GM19455 (cell line): ENCODE results near the gene CCDC34.

ENCODE experiments used
- ATAC-seq: cut with Tn5 transposase; IDR thresholded peaks from one replicate; pipeline ENCODE4 v1.9.1; 2021; ENCODE audit not compliant: unreplicated experiment

Gene CCDC34

DNA sequence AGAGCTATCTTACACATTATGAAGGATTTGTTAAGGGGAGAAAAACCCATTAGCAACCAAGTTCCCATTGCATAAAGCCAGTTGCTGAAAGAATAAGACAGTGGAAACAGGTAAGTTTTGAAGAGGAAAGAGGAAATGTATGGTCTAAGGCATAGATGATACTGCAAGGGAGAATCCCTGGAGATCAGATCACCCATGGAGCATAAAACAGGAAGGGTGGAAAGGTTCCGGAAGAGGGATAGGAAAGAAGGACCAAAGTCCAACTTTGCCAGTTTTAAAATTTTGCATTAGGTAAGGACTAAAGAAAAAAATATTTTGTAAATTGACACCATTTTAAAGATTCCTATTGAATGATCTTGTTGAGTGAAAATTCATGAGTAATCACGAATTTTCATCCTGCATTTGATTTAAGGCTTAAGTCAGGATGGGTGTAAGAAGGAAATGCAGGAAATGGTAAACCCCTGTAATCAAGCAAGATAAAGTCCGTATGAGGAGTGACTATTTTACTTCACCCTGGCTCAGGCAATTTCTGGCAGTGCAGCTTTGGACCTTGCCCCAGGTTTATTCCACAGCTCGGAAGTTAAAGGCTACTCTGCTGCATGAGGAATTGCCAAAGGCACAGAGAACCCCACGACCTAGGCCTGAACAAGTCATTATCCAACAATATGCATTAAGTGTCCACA, 70.9 kb downstream of the CCDC34 start:
- ATAC-seq, result no peak

DNA sequence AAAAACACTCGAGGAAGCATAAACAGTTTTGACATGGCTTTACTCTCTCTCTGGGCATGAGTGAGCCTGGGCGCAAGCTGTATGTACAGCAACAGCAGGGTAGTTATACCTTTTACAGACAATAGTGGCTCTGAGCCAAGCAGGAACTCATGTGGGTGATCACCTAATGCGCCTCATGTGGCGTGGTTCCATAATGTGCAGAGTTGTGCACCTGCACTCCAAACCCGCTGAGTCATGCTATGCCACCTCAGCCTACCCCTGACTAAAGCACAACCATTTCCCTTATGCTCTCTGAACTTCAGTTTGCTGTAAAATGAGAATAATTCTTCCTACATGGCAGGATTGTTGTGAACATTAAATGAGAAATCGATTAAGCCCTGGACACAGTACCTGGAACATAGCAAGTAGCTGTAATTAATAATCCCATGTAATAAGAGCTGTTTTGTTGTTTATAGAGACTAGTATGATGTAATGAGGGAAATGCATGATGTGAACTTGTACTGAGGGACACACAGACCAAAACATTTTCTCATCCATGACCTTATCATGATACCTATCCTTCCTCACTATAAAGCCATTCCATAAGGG, 71.6 kb downstream of the CCDC34 start:
- no peak for ATAC-seq

DNA sequence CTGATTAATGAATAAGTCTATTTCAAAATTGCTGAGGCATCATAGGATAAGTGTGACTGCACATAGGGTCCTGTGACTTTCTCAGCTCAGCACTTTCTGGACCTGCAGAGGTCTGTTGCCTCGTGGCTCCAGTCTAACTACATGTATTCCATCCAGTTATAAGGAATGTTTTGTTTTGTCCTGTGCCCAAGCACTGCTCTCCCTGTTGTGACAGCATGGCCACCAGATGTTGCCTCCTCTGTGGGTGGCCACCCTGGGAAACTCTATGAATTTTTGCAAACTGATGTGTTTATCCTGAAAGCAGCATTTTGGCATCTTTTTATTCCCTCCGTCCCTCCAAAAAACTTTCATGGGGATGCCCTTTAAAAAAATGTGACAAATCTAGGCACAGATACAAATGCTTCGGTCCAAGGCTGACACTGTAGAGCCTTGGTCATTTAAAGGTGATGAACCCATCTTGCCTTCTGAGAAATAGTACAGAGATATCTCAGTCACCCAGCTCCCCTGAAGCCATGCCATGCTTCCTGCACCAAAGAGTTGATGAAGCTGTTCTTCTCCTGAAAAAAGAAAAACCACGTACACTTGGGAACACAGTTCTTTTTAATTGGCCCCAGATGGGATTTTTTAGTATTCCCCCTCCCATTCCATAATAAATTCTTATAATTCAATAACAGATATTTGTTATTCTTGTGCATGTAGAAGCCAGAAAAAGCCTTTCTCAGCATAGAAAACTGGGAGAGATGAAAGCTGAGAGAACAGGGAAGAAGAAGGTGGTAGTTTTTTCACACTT, 72.6 kb downstream of the CCDC34 start:
- ATAC-seq, result no peak
